ENCODE data around the gene QPCTL. TPM values are rescaled to one million over a fixed set of nuclear protein-coding genes. Genes with fewer than 3 reads are reported as not detected.
"Not testable (repeated sequence)": the region's sequence is repeated elsewhere in the genome, so short reads cannot be mapped to it uniquely, and the experiment has no call there.

QPCTL gene
- polyA plus RNA-seq, 4 donors = 4.1 to 8.7 (median 5.5) TPM

GRCh38 chr19:45682908-45683307 is 9.6 kb upstream of the QPCTL start:
- Histone ChIP-seq H3K4me3 (ENCODE audit: low read depth in 1 of 3, low read length in 3 of 3) (no peak overlapping the region), H3K27me3 (ENCODE audit: control insufficient read depth in 3 of 3, insufficient read depth in 3 of 3, low read length in 3 of 3) (peaks cover 0 to 13% (median 0%) of the 10 kb centered on the region in 3 donors), H3K4me1 (ENCODE audit: control insufficient read depth in 3 of 3, insufficient read depth in 2 of 3, low read depth in 1 of 3, low read length in 2 of 3) (peaks cover 0 to 7% (median 0%) of the 10 kb centered on the region in 3 donors), H3K27ac (ENCODE audit: low read depth in 1 of 3, low read length in 2 of 3) (no peak overlapping the region), H3K9me3 (ENCODE audit: control insufficient read depth in 2 of 2, insufficient read depth in 1 of 2, low read depth in 1 of 2, low read length in 1 of 2) (no peaks in the 10 kb centered on the region), H3K36me3 (ENCODE audit: control insufficient read depth in 3 of 3, insufficient read depth in 2 of 3, low read depth in 1 of 3, low read length in 3 of 3) (peaks cover 4 to 51% (median 11%) of the 10 kb centered on the region in 3 donors)
- 70 to 83% (median 80%) methylated on average over 5 of the region's 5 CpGs for WGBS, 3 donors
- DNase-seq = no peak
- no peak for FAIRE-seq

DNA sequence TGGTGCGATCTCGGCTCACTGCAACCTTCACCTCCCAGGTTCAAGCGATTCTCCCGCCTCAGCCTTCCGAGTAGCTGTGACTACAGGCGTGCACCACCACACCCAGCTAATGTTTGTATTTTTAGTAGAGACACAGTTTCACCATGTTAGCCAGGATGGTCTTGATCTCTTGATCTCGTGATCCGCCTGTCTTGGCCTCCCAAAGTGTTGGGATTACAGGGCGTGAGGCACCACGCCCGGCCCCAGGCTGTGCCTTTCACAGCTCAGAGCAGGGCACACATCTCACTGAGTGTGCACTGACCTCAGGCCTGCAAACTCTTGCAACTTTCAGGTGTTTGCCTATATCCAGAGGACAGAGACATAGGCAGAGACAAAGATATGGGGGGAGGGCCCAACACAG is 7.4 kb upstream of the QPCTL start:
- DNase-seq; FAIRE-seq; H3K9me3 ChIP-seq (ENCODE audit: control insufficient read depth in 2 of 2, insufficient read depth in 1 of 2, low read depth in 1 of 2, low read length in 1 of 2); H3K4me3 ChIP-seq (ENCODE audit: low read depth in 1 of 3, low read length in 3 of 3); H3K27me3 ChIP-seq (ENCODE audit: control insufficient read depth in 3 of 3, insufficient read depth in 3 of 3, low read length in 3 of 3); H3K27ac ChIP-seq (ENCODE audit: low read depth in 1 of 3, low read length in 2 of 3); H3K4me1 ChIP-seq (ENCODE audit: control insufficient read depth in 3 of 3, insufficient read depth in 2 of 3, low read depth in 1 of 3, low read length in 2 of 3): not testable (repeated sequence)
- peaks cover 4 to 66% (median 16%) of the 10 kb centered on the region in 3 donors for H3K36me3 ChIP-seq (ENCODE audit: control insufficient read depth in 3 of 3, insufficient read depth in 2 of 3, low read depth in 1 of 3, low read length in 3 of 3)
- WGBS, 3 donors = 74 to 85% (median 83%) methylated on average over 9 to 11 of the region's 11 CpGs

DNA sequence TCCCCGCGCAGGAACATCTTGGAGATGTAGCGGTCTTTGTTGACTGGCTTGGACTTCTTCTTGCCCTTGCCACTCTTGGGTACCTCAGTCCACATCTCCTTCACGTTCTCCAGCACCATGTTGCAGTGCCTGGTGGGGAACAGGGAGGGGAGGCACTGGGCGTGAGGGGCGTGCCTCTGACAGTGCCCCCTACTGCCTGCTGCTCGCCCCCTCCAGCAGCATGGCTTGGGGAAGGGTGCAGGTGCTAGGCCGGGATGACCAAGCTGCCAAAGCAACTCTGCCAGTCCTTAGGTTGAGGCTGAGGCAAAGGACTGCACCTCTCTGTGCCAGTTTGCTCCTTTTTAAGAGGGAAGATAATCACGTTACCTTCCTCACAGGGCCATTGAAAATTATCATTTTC is 4.9 kb upstream of the QPCTL start:
- DNase-seq (no peak), FAIRE-seq (no peak)
- WGBS, 3 donors = 89 to 98% (median 94%) methylated on average over 9 of the region's 9 CpGs
- no peaks in the 10 kb centered on the region for H3K9me3 ChIP-seq (ENCODE audit: control insufficient read depth in 2 of 2, insufficient read depth in 1 of 2, low read depth in 1 of 2, low read length in 1 of 2)
- peaks cover 4 to 66% (median 16%) of the 10 kb centered on the region in 3 donors for H3K36me3 ChIP-seq (ENCODE audit: control insufficient read depth in 3 of 3, insufficient read depth in 2 of 3, low read depth in 1 of 3, low read length in 3 of 3)
- H3K27me3 ChIP-seq (ENCODE audit: control insufficient read depth in 3 of 3, insufficient read depth in 3 of 3, low read length in 3 of 3) = no peaks in the 10 kb centered on the region
- H3K4me1 ChIP-seq (ENCODE audit: control insufficient read depth in 3 of 3, insufficient read depth in 2 of 3, low read depth in 1 of 3, low read length in 2 of 3) = peaks cover 0 to 5% (median 0%) of the 10 kb centered on the region in 3 donors
- no peak overlapping the region for H3K27ac ChIP-seq (ENCODE audit: low read depth in 1 of 3, low read length in 2 of 3)
- H3K4me3 ChIP-seq (ENCODE audit: low read depth in 1 of 3, low read length in 3 of 3) = no peak overlapping the region

DNA sequence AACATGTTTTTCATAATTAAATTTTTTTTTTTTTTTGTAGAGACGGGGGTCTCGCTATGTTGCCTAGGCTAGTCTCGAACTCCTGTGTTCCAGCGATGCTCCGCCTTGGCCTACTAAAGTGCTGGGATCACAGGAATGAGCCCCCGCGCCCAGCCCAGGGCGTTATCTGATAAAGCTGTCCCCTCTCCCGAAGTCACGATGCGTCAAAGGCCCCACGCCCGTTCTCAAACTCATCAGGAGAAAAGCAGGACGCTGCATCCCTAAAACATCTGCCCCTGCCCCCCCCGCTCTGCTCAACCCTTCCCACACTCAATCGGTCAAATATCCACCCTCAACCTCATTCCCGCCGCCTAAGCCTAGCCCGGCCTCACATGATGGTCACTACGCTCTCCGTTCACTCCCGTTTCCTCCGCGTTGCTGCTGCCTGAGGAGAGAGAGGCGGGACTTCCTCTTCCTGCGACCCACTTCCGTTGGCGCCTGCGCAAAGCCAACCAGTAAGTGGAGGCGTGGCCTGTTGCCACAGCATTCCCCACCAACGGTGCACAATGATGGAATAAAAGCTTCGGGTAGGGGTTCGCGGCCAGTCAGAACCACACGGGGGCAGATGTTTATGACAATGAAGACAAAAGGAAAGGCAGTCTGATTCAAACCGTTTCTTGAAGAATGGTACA is 815 bp upstream of the QPCTL start, which contains the start of gene SNRPD2:
Gene SNRPD2, minus strand, starts transcription at position 438 of the 671 bp plus-strand sequence. Its CDS starts 65 bp downstream, at position 373.
- Histone ChIP-seq H3K27me3 (ENCODE audit: control insufficient read depth in 3 of 3, insufficient read depth in 3 of 3, low read length in 3 of 3) (no peaks in the 10 kb centered on the region), H3K4me1 (ENCODE audit: control insufficient read depth in 3 of 3, insufficient read depth in 2 of 3, low read depth in 1 of 3, low read length in 2 of 3) (peaks cover 0 to 8% (median 4%) of the 10 kb centered on the region in 3 donors), H3K27ac (ENCODE audit: low read depth in 1 of 3, low read length in 2 of 3) (peak within 1 kb of the TSS; percentile 53 to 96 (median 94)), H3K9me3 (ENCODE audit: control insufficient read depth in 2 of 2, insufficient read depth in 1 of 2, low read depth in 1 of 2, low read length in 1 of 2) (no peaks in the 10 kb centered on the region), H3K36me3 (ENCODE audit: control insufficient read depth in 3 of 3, insufficient read depth in 2 of 3, low read depth in 1 of 3, low read length in 3 of 3) (peaks cover 0 to 44% (median 13%) of the 10 kb centered on the region in 3 donors), H3K4me3 (ENCODE audit: low read depth in 1 of 3, low read length in 3 of 3) (peak within 1 kb of the TSS; percentile 55 to 86 (median 64))
- 0 to 1% (median 0%) methylated on average over 35 to 36 of the region's 36 CpGs for WGBS, 3 donors
- FAIRE-seq (no peak), DNase-seq (peak; percentile 97 to 98)

DNA sequence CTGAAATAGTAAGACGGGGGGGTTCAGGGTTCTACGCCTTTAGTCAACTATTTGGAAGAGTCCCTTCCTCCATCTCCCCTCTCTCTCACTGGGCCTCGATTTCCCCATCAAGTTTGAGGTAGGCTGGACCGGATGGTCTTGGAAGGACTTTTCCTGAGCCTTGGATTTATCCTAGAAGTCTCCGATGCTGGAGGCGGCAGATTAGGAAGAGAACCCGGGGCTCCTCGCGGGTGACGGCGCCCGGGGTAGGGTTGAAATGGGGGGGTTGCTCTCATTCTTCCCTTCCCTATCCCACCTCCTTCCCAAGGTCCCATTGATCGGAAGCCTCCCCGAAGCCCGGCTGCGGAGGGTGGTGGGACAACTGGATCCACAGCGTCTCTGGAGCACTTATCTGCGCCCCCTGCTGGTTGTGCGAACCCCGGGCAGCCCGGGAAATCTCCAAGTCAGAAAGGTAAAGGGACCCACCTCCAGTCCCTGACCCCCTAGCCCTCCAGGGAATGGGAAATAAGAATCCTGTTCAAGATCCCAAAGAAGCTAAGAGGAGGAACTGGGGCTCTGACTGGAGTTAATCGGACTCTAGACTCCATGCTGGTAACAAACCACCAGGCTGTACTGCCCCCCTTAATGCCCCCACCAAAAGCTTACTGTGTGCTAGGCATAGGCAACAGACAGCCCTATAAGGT is 781 bp downstream of the QPCTL start:
- H3K27me3 ChIP-seq (ENCODE audit: control insufficient read depth in 3 of 3, insufficient read depth in 3 of 3, low read length in 3 of 3) = no peaks in the 10 kb centered on the region
- peaks cover 0 to 38% (median 2%) of the 10 kb centered on the region in 3 donors for H3K36me3 ChIP-seq (ENCODE audit: control insufficient read depth in 3 of 3, insufficient read depth in 2 of 3, low read depth in 1 of 3, low read length in 3 of 3)
- no peaks in the 10 kb centered on the region for H3K9me3 ChIP-seq (ENCODE audit: control insufficient read depth in 2 of 2, insufficient read depth in 1 of 2, low read depth in 1 of 2, low read length in 1 of 2)
- peaks cover 0 to 8% (median 4%) of the 10 kb centered on the region in 3 donors for H3K4me1 ChIP-seq (ENCODE audit: control insufficient read depth in 3 of 3, insufficient read depth in 2 of 3, low read depth in 1 of 3, low read length in 2 of 3)
- DNase-seq (peak; percentile 73 to 86), FAIRE-seq (no peak)
- 0 to 1% (median 1%) methylated on average over 22 of the region's 22 CpGs for WGBS, 3 donors
- H3K27ac ChIP-seq (ENCODE audit: low read depth in 1 of 3, low read length in 2 of 3) = peak overlapping the region; percentile 53 to 96 (median 94)
- peak overlapping the region; percentile 55 to 86 (median 56) for H3K4me3 ChIP-seq (ENCODE audit: low read depth in 1 of 3, low read length in 3 of 3)

DNA sequence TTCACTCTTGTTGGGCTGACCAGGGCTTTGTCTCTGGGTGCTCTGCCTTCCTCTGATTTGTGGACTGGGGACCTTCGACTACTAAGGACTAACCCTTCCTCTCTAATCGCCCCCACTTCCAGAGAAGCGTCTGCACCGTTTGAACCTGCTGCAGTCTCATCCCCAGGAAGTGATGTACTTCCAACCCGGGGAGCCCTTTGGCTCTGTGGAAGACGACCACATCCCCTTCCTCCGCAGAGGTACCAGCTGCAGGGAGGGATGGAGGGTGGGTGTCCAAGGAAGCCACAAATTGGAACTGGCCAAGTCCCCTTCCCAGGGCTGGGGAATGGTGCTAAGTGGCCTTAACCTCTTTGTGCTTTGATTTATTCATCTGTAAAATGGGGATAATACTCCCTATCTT is 9.2 kb downstream of the QPCTL start:
- H3K4me1 ChIP-seq (ENCODE audit: control insufficient read depth in 3 of 3, insufficient read depth in 2 of 3, low read depth in 1 of 3, low read length in 2 of 3) = no peaks in the 10 kb centered on the region
- peaks cover 0 to 48% (median 2%) of the 10 kb centered on the region in 3 donors for H3K36me3 ChIP-seq (ENCODE audit: control insufficient read depth in 3 of 3, insufficient read depth in 2 of 3, low read depth in 1 of 3, low read length in 3 of 3)
- no peak overlapping the region for H3K4me3 ChIP-seq (ENCODE audit: low read depth in 1 of 3, low read length in 3 of 3)
- DNase-seq (no peak), FAIRE-seq (no peak)
- no peaks in the 10 kb centered on the region for H3K9me3 ChIP-seq (ENCODE audit: control insufficient read depth in 2 of 2, insufficient read depth in 1 of 2, low read depth in 1 of 2, low read length in 1 of 2)
- no peaks in the 10 kb centered on the region for H3K27me3 ChIP-seq (ENCODE audit: control insufficient read depth in 3 of 3, insufficient read depth in 3 of 3, low read length in 3 of 3)
- H3K27ac ChIP-seq (ENCODE audit: low read depth in 1 of 3, low read length in 2 of 3) = no peak overlapping the region
- 67 to 88% (median 83%) methylated on average over 7 of the region's 7 CpGs for WGBS, 3 donors

DNA sequence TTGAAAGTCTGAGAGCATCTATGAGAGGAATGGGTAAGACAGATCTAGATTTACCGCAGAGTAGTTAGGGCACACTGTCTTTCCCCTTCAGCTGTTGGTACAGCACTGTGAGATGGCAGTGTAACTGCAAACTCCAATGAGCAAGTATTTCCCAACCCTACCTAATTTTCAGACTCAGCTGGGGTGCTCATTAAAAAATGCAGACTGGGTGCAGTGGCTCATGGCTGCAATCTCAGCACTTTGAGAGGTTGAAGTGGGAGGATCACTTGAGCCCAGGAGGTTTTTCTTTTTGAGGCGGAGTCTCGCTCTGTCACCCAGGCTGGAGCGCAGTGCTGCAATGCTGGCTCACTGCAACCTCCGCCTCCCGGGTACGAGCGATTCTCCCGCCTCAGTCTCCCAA is 12.6 kb downstream of the QPCTL start:
- Histone ChIP-seq H3K27me3 (ENCODE audit: control insufficient read depth in 3 of 3, insufficient read depth in 3 of 3, low read length in 3 of 3) (no peaks in the 10 kb centered on the region), H3K27ac (ENCODE audit: low read depth in 1 of 3, low read length in 2 of 3) (no peak overlapping the region), H3K36me3 (ENCODE audit: control insufficient read depth in 3 of 3, insufficient read depth in 2 of 3, low read depth in 1 of 3, low read length in 3 of 3) (peaks cover 0 to 39% (median 2%) of the 10 kb centered on the region in 3 donors), H3K4me1 (ENCODE audit: control insufficient read depth in 3 of 3, insufficient read depth in 2 of 3, low read depth in 1 of 3, low read length in 2 of 3) (no peaks in the 10 kb centered on the region), H3K9me3 (ENCODE audit: control insufficient read depth in 2 of 2, insufficient read depth in 1 of 2, low read depth in 1 of 2, low read length in 1 of 2) (no peaks in the 10 kb centered on the region), H3K4me3 (ENCODE audit: low read depth in 1 of 3, low read length in 3 of 3) (no peak overlapping the region)
- FAIRE-seq (no peak), DNase-seq (no peak)
- WGBS, 3 donors = 93 to 98% (median 96%) methylated on average over 9 of the region's 9 CpGs

DNA sequence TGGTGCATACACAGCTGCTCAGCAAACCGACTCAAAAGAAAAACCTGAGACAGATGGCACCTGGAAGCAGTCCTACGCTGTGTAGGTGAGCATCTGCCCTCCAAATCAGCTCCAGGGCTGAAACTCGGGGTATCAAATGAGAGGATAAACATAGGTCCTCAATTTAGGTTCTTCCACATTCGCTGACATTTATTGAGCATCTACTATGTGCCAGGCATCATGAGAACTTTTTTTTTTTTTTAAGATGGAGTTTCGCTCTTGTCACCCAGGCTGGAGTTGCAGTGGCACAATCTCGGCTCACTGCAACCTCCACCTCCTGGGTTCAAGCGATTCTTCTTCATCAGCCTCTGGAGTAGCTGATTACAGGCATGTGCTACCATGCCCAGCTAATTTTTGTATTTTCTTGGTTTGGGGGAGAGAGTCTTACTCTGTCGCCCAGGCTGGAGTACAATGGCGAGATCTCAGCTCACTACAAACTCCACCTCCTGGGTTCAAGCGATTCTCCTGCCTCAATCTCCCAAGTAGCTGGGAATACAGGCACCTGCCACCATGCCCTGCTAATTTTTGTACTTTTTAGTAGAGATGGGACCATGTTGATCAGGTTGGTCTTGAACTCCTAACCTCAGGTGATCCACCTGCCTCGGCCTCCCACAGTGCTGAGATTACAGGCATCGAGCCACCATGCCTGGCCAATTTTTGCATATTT is 13.4 kb downstream of the QPCTL start:
- Histone ChIP-seq H3K27ac (ENCODE audit: low read depth in 1 of 3, low read length in 2 of 3) (peak overlapping the region in 1 of 3 donors; percentile 24), H3K27me3 (ENCODE audit: control insufficient read depth in 3 of 3, insufficient read depth in 3 of 3, low read length in 3 of 3) (no peaks in the 10 kb centered on the region), H3K9me3 (ENCODE audit: control insufficient read depth in 2 of 2, insufficient read depth in 1 of 2, low read depth in 1 of 2, low read length in 1 of 2) (no peaks in the 10 kb centered on the region), H3K4me3 (ENCODE audit: low read depth in 1 of 3, low read length in 3 of 3) (no peak overlapping the region), H3K36me3 (ENCODE audit: control insufficient read depth in 3 of 3, insufficient read depth in 2 of 3, low read depth in 1 of 3, low read length in 3 of 3) (peaks cover 0 to 38% (median 2%) of the 10 kb centered on the region in 3 donors), H3K4me1 (ENCODE audit: control insufficient read depth in 3 of 3, insufficient read depth in 2 of 3, low read depth in 1 of 3, low read length in 2 of 3) (no peaks in the 10 kb centered on the region)
- FAIRE-seq (no peak), DNase-seq (no peak)
- WGBS, 3 donors = 92 to 97% (median 96%) methylated on average over 12 of the region's 12 CpGs
